K562 (cell line): ENCODE data around the gene TMEM79. TPM values are rescaled to one million over a fixed set of nuclear protein-coding genes. Genes with fewer than 3 reads are reported as not detected.

Source experiments
- AFF1 ChIP-seq, 2 experiments: fragments of 450-650 bp; IDR thresholded peaks; 2 replicates each; pipeline ENCODE4 v1.6.1; 2018; ENCODE audit warnings: mild to moderate bottlenecking in 2 of 2, low read depth in 1 of 2; ENCODE audit not compliant: partially characterized antibody in 2 of 2
- AFF4 ChIP-seq: sonication (generic); formaldehyde crosslinking; IDR thresholded peaks from 2 replicates; pipeline ENCODE4 v1.8.0; 2023; ENCODE audit warnings: mild to moderate bottlenecking, missing genetic modification reagents
- BACH1 ChIP-seq: fragments of 200-800 bp; sonication (Bioruptor generic); IDR thresholded peaks from 2 replicates; pipeline ENCODE4 v1.6.1; 2016; ENCODE audit warnings: missing genetic modification characterization, missing compliant biosample characterization
- HMGN3 ChIP-seq: IDR thresholded peaks from 2 replicates; pipeline ENCODE4 v1.6.1; 2011; ENCODE audit warnings: borderline replicate concordance, low read depth, mild to moderate bottlenecking, mixed read lengths, low read length; ENCODE audit not compliant: insufficient read length; ENCODE audit errors: extremely low read depth
- ID3 ChIP-seq, 2 experiments: fragments of 250-450 bp in 1 of 2; fragments of 450-650 bp in 1 of 2; sonication (Bioruptor Pico) in 1 of 2; IDR thresholded peaks; 2 replicates each; pipeline versions ENCODE4 v1.6.1 to v1.8.0; 2016 to 2021; ENCODE audit warnings: mild to moderate bottlenecking in 2 of 2, moderate library complexity in 2 of 2, missing compliant biosample characterization in 1 of 2, missing genetic modification characterization in 1 of 2
- LCOR ChIP-seq: sonication (generic); formaldehyde crosslinking; IDR thresholded peaks from 2 replicates; pipeline ENCODE4 v1.8.0; 2022; ENCODE audit warnings: mild to moderate bottlenecking, missing genetic modification reagents
- POLR2A ChIP-seq: fragments of 450-650 bp; conservative IDR thresholded peaks from 2 replicates; pipeline ENCODE4 v1.6.1; 2016
- POLR2AphosphoS5 ChIP-seq: IDR thresholded peaks from 2 replicates; pipeline ENCODE4 v1.6.1; 2011; ENCODE audit warnings: mild to moderate bottlenecking, low read depth, low read length, moderate library complexity; ENCODE audit not compliant: control insufficient read depth, insufficient read depth
- POLR2H ChIP-seq: IDR thresholded peaks from 2 replicates; pipeline ENCODE4 v1.6.1; 2016; ENCODE audit warnings: missing genetic modification characterization, low read depth, mild to moderate bottlenecking, control low read depth, missing compliant biosample characterization, moderate library complexity
- RBBP5 ChIP-seq: fragments of 200-600 bp; sonication (generic); IDR thresholded peaks from 2 replicates; pipeline ENCODE4 v1.6.1; 2012; ENCODE audit warnings: borderline replicate concordance, mild to moderate bottlenecking, low read length, control low read depth, inconsistent platforms; ENCODE audit not compliant: insufficient read depth, poor library complexity, severe bottlenecking
- SMAD3 ChIP-seq: fragments of 450-650 bp; formaldehyde crosslinking; conservative IDR thresholded peaks from 2 replicates; pipeline ENCODE4 v1.4.0; 2020; ENCODE audit warnings: mild to moderate bottlenecking
- SMAD4 ChIP-seq: fragments of 250-450 bp; sonication (Bioruptor Pico); conservative IDR thresholded peaks from 2 replicates; pipeline ENCODE4 v1.8.0; 2021; ENCODE audit warnings: inconsistent platforms, mild to moderate bottlenecking, moderate library complexity
- SNAPC5 ChIP-seq: fragments of 250-450 bp; sonication (Bioruptor Pico); IDR thresholded peaks from 2 replicates; pipeline ENCODE4 v1.8.0; 2021; ENCODE audit warnings: moderate library complexity, mild to moderate bottlenecking, inconsistent platforms
- TGIF2 ChIP-seq: sonication (generic); formaldehyde crosslinking; IDR thresholded peaks from 2 replicates; pipeline ENCODE4 v1.8.1; 2022; ENCODE audit warnings: mild to moderate bottlenecking, missing genetic modification reagents, moderate library complexity
- YY1 ChIP-seq, 3 experiments: IDR thresholded peaks; 2 replicates each; pipeline ENCODE4 v1.6.1; 2011; ENCODE audit warnings: low read length in 2 of 3, mild to moderate bottlenecking in 2 of 3, moderate library complexity in 2 of 3, borderline replicate concordance in 1 of 3, control low read depth in 1 of 3, low read depth in 1 of 3; ENCODE audit not compliant: insufficient read depth in 3 of 3, insufficient replicate concordance in 2 of 3, control insufficient read depth in 1 of 3, insufficient read length in 1 of 3; ENCODE audit errors: extremely low read depth in 1 of 3
- ZBED1 ChIP-seq: IDR thresholded peaks from 2 replicates; pipeline ENCODE4 v1.6.1; 2014
- ZFX ChIP-seq: sonication (generic); formaldehyde crosslinking; IDR thresholded peaks from 2 replicates; pipeline ENCODE4 v1.8.0; 2022; ENCODE audit warnings: mild to moderate bottlenecking, missing genetic modification reagents, moderate library complexity
- polyA plus RNA-seq, 8 experiments: library from polyadenylated mRNA; depleted of rRNA in 4 of 8; stranded (reverse) in 5 of 8; unstranded in 3 of 8; fragments of >200 nt; fragmentation: Nextera tagmentation in 2 of 8; fragmentation: Illumina TruSeq in 1 of 8; extraction: Ambion mirVana in 2 of 8; extraction: Trizol in 1 of 8; gene quantifications; 2 replicates each; pipeline versions ENCODE4 v1.2.1 to v1.2.3, GENCODE V29; 2011 to 2014; ENCODE audit warnings: inconsistent platforms in 1 of 8, missing spikeins in 1 of 8
- total RNA-seq, 7 experiments: library from RNA; depleted of rRNA in 6 of 7; stranded (reverse); fragments of >200 nt in 6 of 7; fragmentation: Illumina TruSeq in 2 of 7; extraction: Trizol in 2 of 7; gene quantifications; 2 replicates each; pipeline versions ENCODE4 v1.2.1 to v1.2.3, GENCODE V29; 2011 to 2021; ENCODE audit warnings: low replicate concordance in 1 of 7

Gene TMEM79
- total and polyA plus RNA-seq, 9 of the 15 experiments (the other 6 are each of a cell fraction or from before 2014, with no cell fraction given): 0.69 to 6.8 (median 4.0) TPM

GRCh38 chr1:156282479-156283222 lies 1.5 kb upstream of the TMEM79 start, which contains the start of gene SMG5 (continued):
- TF ChIP-seq AFF1 (IDR thresholded peaks at IDR 0.05; ENCODE audit: low read depth in 1 of 2, partially characterized antibody in 2 of 2) (peak in 1 of 2 experiments; percentile 80), TGIF2 (no peak), YY1 (IDR thresholded peaks at IDR 0.05; ENCODE audit: borderline replicate concordance in 1 of 3, control insufficient read depth in 1 of 3, extremely low read depth in 1 of 3, insufficient read depth in 3 of 3, insufficient read length in 1 of 3, insufficient replicate concordance in 2 of 3, low read depth in 1 of 3, low read length in 2 of 3) (peak; percentile 93 to 98 (median 98)), SMAD4 (CRISPR knock-in tag) (peak; percentile 66), RBBP5 (peak; percentile 89), POLR2AphosphoS5 (peak; percentile 87), POLR2H (tag) (peak; percentile 92), HMGN3 (peak; percentile 70), POLR2A (peak; percentile 98), ZFX (CRISPR knock-in tag) (peak; percentile 94), LCOR (CRISPR knock-in tag) (peak; percentile 97), ZBED1 (peak; percentile 37; the same call in 1 of the 2 replicates), SNAPC5 (CRISPR knock-in tag) (no peak), BACH1 (tag) (0 out of 2 replicates have a peak, but pooled peaks have one; percentile 25), SMAD3 (CRISPR knock-in tag) (0 out of 2 replicates have a peak, but pooled peaks have one; percentile 51), AFF4 (CRISPR knock-in tag) (peak; percentile 95), ID3 (CRISPR knock-in tag; IDR thresholded peaks at IDR 0.05) (no peak), ID3 (tag; IDR thresholded peaks at IDR 0.05) (peak; percentile 76; the same call in 1 of the 2 replicates)
